GM13976 (cell line): ENCODE measurements around the gene DCDC2.
"Not testable (repeated sequence)": the region's sequence is repeated elsewhere in the genome, so short reads cannot be mapped to it uniquely, and the experiment has no call there.

Experiments
- DNase-seq: peaks from one replicate; pipeline ENCODE4 v3.0.0; 2012; ENCODE audit warnings: low spot score
- CTCF ChIP-seq: IDR thresholded peaks from 2 replicates; pipeline ENCODE4 v1.5.1; 2012; ENCODE audit warnings: borderline replicate concordance, mild to moderate bottlenecking; ENCODE audit not compliant: insufficient read depth; ENCODE audit errors: extremely low read depth, missing control alignments, control extremely low read depth
- in situ Hi-C: fragments of 300-500 bp; cut with MboI; formaldehyde crosslinking; loops from one replicate; pipeline ENCODE4 v1.12.0; 2022; ENCODE audit warnings: low sequenced_read_pairs, mixed read lengths, inconsistent platforms; ENCODE audit not compliant: unreplicated experiment

The DCDC2 gene

GRCh38 chr6:24223115-24223919 is 134.5 kb downstream of the DCDC2 start:
- no peak for DNase-seq
- no peak for TF ChIP-seq CTCF
- in situ Hi-C loops: no loop called here

GRCh38 chr6:24219670-24220069 is 138.2 kb downstream of the DCDC2 start:
- DNase-seq: no peak
- in situ Hi-C loops: no loop called here
- TF ChIP-seq CTCF: no peak

GRCh38 chr6:24214984-24215383 is 142.9 kb downstream of the DCDC2 start:
- no peak for DNase-seq
- in situ Hi-C loops: no loop called here
- no peak for TF ChIP-seq CTCF

- DNase-seq: no peak
- no peak for TF ChIP-seq CTCF
- in situ Hi-C loops: loop anchor here (10.0 kb wide), 1 partner anchor 143 kb away; no protein-coding TSS in a partner anchor
These were observed 150.4 kb downstream of the DCDC2 start for GRCh38 chr6:24207413-24207812.

GRCh38 chr6:24205020-24205492 is 152.8 kb downstream of the DCDC2 start:
- in situ Hi-C loops: loop anchor here (10.0 kb wide), 1 partner anchor 140 kb away; no protein-coding TSS in a partner anchor
- peak; percentile 45 for TF ChIP-seq CTCF
- DNase-seq: peak; percentile 26

- in situ Hi-C loops: loop anchor here (10.0 kb wide), 1 partner anchor 139 kb away; no protein-coding TSS in a partner anchor
- DNase-seq: not testable (repeated sequence)
These were observed 153.7 kb downstream of the DCDC2 start for GRCh38 chr6:24204113-24204512.

- DNase-seq: no peak
- in situ Hi-C loops: no loop called here
- no peak for TF ChIP-seq CTCF
These were observed 160.0 kb downstream of the DCDC2 start for GRCh38 chr6:24197892-24198291.
